Measurements from ENCODE around the gene PGRMC1.
"Not testable (repeated sequence)": the region's sequence is repeated elsewhere in the genome, so short reads cannot be mapped to it uniquely, and the experiment has no call there.

Gene PGRMC1

DNA sequence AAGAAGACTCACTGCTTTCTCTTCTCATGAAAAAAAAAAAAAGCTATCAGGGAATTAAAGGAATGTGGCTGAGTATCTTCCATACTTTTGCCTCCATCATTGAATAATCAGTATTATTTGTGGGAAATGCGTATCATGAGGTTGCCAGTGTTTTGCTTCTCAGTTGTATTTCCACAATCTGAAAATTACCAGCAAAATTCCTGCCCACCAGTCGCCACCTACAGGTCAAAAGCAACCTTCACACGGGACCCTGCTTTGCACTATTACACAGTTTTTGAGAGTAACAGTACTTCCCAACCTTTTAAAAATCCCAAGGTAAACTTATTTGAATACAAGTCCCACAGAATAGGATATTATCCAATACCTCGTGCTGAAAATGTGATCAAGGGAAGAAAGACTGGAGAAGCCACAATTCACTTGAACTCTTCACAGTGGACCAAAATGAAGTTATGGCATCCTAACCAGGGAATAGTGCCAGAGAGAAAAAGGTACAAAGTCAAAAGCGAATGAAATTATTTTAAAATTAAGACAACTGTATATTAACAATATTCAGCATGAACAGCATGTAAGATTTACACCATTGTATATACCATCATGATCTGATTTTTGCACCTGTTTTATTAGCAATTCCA, 30.4 kb downstream of the PGRMC1 start:
- H3K9me3 ChIP-seq (ENCODE audit: control insufficient read depth, insufficient read depth, low read depth, low read length), result no peaks in the 10 kb centered on the region
- no peak overlapping the region for H3K4me3 ChIP-seq (ENCODE audit: low read depth, low read length)
- POLR2A ChIA-PET, result interaction anchor here (0.6 kb wide), 1 partner anchor 145 kb away, joined by 6 read pairs; no protein-coding TSS in a partner anchor
- TF ChIP-seq CTCF (tag by site-specific recombination; IDR thresholded peaks at IDR 0.05) (peak; percentile 42), ZNF654 (tag by site-specific recombination; IDR thresholded peaks at IDR 0.05; ENCODE audit: low read depth) (peak; percentile 61), ZNF366 (tag by site-specific recombination; conservative IDR thresholded peaks at IDR 0.05) (no peak)
- no peaks in the 10 kb centered on the region for H3K36me3 ChIP-seq (ENCODE audit: control insufficient read depth in 2 of 2, insufficient read depth in 1 of 2, low read length in 2 of 2)
- no peaks in the 10 kb centered on the region for H3K4me1 ChIP-seq (ENCODE audit: control insufficient read depth, insufficient read depth, low read length)
- no peak overlapping the region for H3K27ac ChIP-seq (ENCODE audit: extremely low read depth, low read depth, low read length)
- CTCF ChIA-PET, result interaction anchor here (0.5 to 3.0 kb wide), 18 partner anchors 8 to 871 kb away, joined by 3 to 18 read pairs (median 4); no protein-coding TSS in a partner anchor

DNA sequence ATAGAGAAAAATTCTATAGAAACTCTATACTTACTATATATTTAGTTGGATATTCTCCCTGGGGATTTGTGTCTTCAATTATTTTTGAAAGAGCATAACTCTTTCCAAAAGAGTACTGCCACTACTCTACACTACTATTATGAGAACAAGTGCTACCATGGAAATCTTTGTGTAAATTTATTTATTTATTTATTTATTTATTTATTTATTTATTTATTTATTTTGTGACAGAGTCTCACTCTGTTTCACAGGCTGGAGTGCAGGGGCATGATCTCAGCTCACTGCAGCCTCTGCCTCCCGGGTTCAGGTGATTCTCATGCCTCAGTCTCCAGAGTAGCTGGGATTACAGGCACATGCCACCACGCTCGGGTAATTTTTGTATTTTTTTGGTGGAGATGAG, 31.0 kb downstream of the PGRMC1 start:
- H3K4me1 ChIP-seq (ENCODE audit: control insufficient read depth, insufficient read depth, low read length); H3K36me3 ChIP-seq (ENCODE audit: control insufficient read depth in 2 of 2, insufficient read depth in 1 of 2, low read length in 2 of 2); H3K9me3 ChIP-seq (ENCODE audit: control insufficient read depth, insufficient read depth, low read depth, low read length); H3K4me3 ChIP-seq (ENCODE audit: low read depth, low read length); POLR2A ChIA-PET; H3K27ac ChIP-seq (ENCODE audit: extremely low read depth, low read depth, low read length): not testable (repeated sequence)
- CTCF ChIA-PET, result interaction anchor here (0.7 to 0.9 kb wide), 2 partner anchors 12 to 15 kb away, joined by 4 to 5 read pairs; no protein-coding TSS in a partner anchor
- TF ChIP-seq ZNF426 (tag by site-specific recombination; IDR thresholded peaks at IDR 0.05) (peak; percentile 88), ZBTB1 (tag by site-specific recombination; IDR thresholded peaks at IDR 0.05) (0 out of 2 replicates have a peak, but pooled peaks have one; percentile 36), ZNF623 (tag by site-specific recombination; IDR thresholded peaks at IDR 0.05) (peak; percentile 61), ZNF518A (tag by site-specific recombination; conservative IDR thresholded peaks at IDR 0.05; ENCODE audit: low read depth) (peak; percentile 79), ZNF580 (tag by site-specific recombination; IDR thresholded peaks at IDR 0.05) (peak; percentile 19; the same call in 1 of the 2 replicates), ZNF510 (tag by site-specific recombination; IDR thresholded peaks at IDR 0.05; ENCODE audit: insufficient replicate concordance) (peak; percentile 47), ZXDB (tag by site-specific recombination; IDR thresholded peaks at IDR 0.05) (peak; percentile 62), ZBTB8A (tag by site-specific recombination; IDR thresholded peaks at IDR 0.05) (peak; percentile 64), ZNF654 (tag by site-specific recombination; IDR thresholded peaks at IDR 0.05; ENCODE audit: low read depth) (peak; percentile 44; the same call in 1 of the 2 replicates), ZNF555 (tag by site-specific recombination; conservative IDR thresholded peaks at IDR 0.05) (peak; percentile 87), ZNF394 (tag by site-specific recombination; IDR thresholded peaks at IDR 0.05; ENCODE audit: borderline replicate concordance) (peak; percentile 82; the same call in 1 of the 2 replicates), ZNF629 (tag by site-specific recombination; IDR thresholded peaks at IDR 0.05) (0 out of 2 replicates have a peak, but pooled peaks have one; percentile 18)
- TF ChIP-seq, protein P1, sequence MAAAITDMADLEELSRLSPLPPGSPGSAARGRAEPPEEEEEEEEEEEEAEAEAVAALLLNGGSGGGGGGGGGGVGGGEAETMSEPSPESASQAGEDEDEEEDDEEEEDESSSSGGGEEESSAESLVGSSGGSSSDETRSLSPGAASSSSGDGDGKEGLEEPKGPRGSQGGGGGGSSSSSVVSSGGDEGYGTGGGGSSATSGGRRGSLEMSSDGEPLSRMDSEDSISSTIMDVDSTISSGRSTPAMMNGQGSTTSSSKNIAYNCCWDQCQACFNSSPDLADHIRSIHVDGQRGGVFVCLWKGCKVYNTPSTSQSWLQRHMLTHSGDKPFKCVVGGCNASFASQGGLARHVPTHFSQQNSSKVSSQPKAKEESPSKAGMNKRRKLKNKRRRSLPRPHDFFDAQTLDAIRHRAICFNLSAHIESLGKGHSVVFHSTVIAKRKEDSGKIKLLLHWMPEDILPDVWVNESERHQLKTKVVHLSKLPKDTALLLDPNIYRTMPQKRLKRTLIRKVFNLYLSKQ (tag by site-specific recombination; IDR thresholded peaks at IDR 0.05; ENCODE audit: borderline replicate concordance), result 0 out of 2 replicates have a peak, but pooled peaks have one; percentile 51
- TF ChIP-seq, protein P2, sequence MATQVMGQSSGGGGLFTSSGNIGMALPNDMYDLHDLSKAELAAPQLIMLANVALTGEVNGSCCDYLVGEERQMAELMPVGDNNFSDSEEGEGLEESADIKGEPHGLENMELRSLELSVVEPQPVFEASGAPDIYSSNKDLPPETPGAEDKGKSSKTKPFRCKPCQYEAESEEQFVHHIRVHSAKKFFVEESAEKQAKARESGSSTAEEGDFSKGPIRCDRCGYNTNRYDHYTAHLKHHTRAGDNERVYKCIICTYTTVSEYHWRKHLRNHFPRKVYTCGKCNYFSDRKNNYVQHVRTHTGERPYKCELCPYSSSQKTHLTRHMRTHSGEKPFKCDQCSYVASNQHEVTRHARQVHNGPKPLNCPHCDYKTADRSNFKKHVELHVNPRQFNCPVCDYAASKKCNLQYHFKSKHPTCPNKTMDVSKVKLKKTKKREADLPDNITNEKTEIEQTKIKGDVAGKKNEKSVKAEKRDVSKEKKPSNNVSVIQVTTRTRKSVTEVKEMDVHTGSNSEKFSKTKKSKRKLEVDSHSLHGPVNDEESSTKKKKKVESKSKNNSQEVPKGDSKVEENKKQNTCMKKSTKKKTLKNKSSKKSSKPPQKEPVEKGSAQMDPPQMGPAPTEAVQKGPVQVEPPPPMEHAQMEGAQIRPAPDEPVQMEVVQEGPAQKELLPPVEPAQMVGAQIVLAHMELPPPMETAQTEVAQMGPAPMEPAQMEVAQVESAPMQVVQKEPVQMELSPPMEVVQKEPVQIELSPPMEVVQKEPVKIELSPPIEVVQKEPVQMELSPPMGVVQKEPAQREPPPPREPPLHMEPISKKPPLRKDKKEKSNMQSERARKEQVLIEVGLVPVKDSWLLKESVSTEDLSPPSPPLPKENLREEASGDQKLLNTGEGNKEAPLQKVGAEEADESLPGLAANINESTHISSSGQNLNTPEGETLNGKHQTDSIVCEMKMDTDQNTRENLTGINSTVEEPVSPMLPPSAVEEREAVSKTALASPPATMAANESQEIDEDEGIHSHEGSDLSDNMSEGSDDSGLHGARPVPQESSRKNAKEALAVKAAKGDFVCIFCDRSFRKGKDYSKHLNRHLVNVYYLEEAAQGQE (tag by site-specific recombination; IDR thresholded peaks at IDR 0.05), result 0 out of 2 replicates have a peak, but pooled peaks have one; percentile 25
